A549 (cell line): ENCODE measurements around the gene BAHCC1. TPM values are rescaled to one million over a fixed set of nuclear protein-coding genes. Genes with fewer than 3 reads are reported as not detected.

Experiments used
- ATAC-seq, 2 experiments: fragments of 200-7000 bp in 1 of 2; fragments of >200 bp in 1 of 2; cut with Nextera tagmentation in 1 of 2; cut with Tn5 transposase in 1 of 2; 3 replicates each; pipeline versions ENCODE4 v1.8.0 to v1.9.1; 2018 to 2020; ENCODE audit warnings: mild to moderate bottlenecking in 1 of 2, moderate library complexity in 1 of 2
- CTCF ChIA-PET: fragments of 300-600 bp; sonication (Branson Sonifier 250); formaldehyde crosslinking; extraction: SDS; loops from one replicate; lab custom pipeline; 2021; ENCODE audit warnings: antibody characterized with exemption, inconsistent platforms; lab: Yijun Ruan, JAX
- POLR2A ChIA-PET: fragments of 350-600 bp; formaldehyde crosslinking; extraction: SDS; loops from one replicate; lab custom pipeline; 2021; ENCODE audit warnings: antibody characterized with exemption, inconsistent platforms; lab: Yijun Ruan, JAX
- DNase-seq, 2 experiments: peaks; one replicate each; pipeline versions ENCODE4 v3.0.0 to v3.0.0-alpha.2; 2011 to 2016; ENCODE audit warnings: low read depth in 1 of 2, low spot score in 1 of 2
- FAIRE-seq: peaks from 2 replicates; lab custom pipeline; 2011; peaks lifted over from hg19 to GRCh38; lab: Jason Lieb, UNC
- H3K27ac ChIP-seq, 2 experiments: fragments of >200 bp; sonication (Bioruptor Twin); formaldehyde crosslinking; 3 replicates each; pipeline ENCODE4 v1.5.1; 2016 to 2017
- H3K4me1 ChIP-seq: fragments of >200 bp; sonication (Bioruptor Twin); formaldehyde crosslinking; 3 replicates; pipeline ENCODE4 v1.6.1; 2016
- H3K4me2 ChIP-seq: fragments of >200 bp; sonication (Bioruptor Twin); formaldehyde crosslinking; 3 replicates; pipeline ENCODE4 v1.6.1; 2016
- H3K4me3 ChIP-seq: fragments of >200 bp; sonication (Bioruptor Twin); formaldehyde crosslinking; 3 replicates; pipeline ENCODE4 v1.5.1; 2016
- H3K9me3 ChIP-seq: fragments of >200 bp; sonication (Bioruptor Twin); formaldehyde crosslinking; 3 replicates; pipeline ENCODE4 v1.6.1; 2016
- CBX8 ChIP-seq: fragments of 200-600 bp; sonication (generic); IDR thresholded peaks from 2 replicates; pipeline ENCODE4 v1.6.1; 2016
- CEBPB ChIP-seq, 2 experiments: fragments of >200 bp in 1 of 2; sonication (Bioruptor Twin) in 1 of 2; formaldehyde crosslinking in 1 of 2; IDR thresholded peaks; 2 replicates each; pipeline ENCODE4 v1.6.1; 2012 to 2016
- CHD2 ChIP-seq: fragments of 150-350 bp; IDR thresholded peaks from 2 replicates; pipeline ENCODE4 v1.6.1; 2014; ENCODE audit warnings: low read length; ENCODE audit not compliant: partially characterized antibody
- ESRRA ChIP-seq: fragments of 150-350 bp; IDR thresholded peaks from 2 replicates; pipeline ENCODE4 v1.6.1; 2014; ENCODE audit warnings: mild to moderate bottlenecking, low read length, borderline replicate concordance
- FOSB ChIP-seq: fragments of 250-450 bp; sonication (Bioruptor Pico); IDR thresholded peaks from 2 replicates; pipeline ENCODE4 v1.5.0; 2020; ENCODE audit warnings: mild to moderate bottlenecking, moderate library complexity
- GATA3 ChIP-seq: IDR thresholded peaks from 2 replicates; pipeline ENCODE4 v1.6.1; 2012; ENCODE audit warnings: borderline replicate concordance
- HOXB13 ChIP-seq: fragments of 250-450 bp; sonication (Bioruptor Pico); IDR thresholded peaks from 2 replicates; pipeline ENCODE4 v1.5.0; 2020; ENCODE audit warnings: low read depth, mild to moderate bottlenecking, moderate library complexity
- MAZ ChIP-seq: fragments of 150-350 bp; IDR thresholded peaks from 2 replicates; pipeline ENCODE4 v1.6.1; 2014; ENCODE audit warnings: antibody characterized with exemption, low read depth, low read length, borderline replicate concordance
- MYC ChIP-seq: IDR thresholded peaks from 2 replicates; pipeline ENCODE4 v1.6.1; 2012; ENCODE audit warnings: mild to moderate bottlenecking, inconsistent platforms, low read length, improper control_type of control experiment, borderline replicate concordance
- NR3C1 ChIP-seq: fragments of >200 bp; sonication (Bioruptor Twin); formaldehyde crosslinking; IDR thresholded peaks from 3 replicates; pipeline ENCODE4 v1.6.1; 2017
- POLR2AphosphoS2 ChIP-seq: conservative IDR thresholded peaks from 2 replicates; pipeline ENCODE4 v1.6.1; 2012; ENCODE audit warnings: low read length, improper control_type of control experiment, inconsistent platforms
- RNF2 ChIP-seq: fragments of 200-600 bp; sonication (generic); IDR thresholded peaks from 2 replicates; pipeline ENCODE4 v1.6.1; 2016; ENCODE audit warnings: low read depth, mild to moderate bottlenecking, antibody characterized with exemption, moderate library complexity, borderline replicate concordance
- TP53 ChIP-seq: fragments of 250-450 bp; sonication (Bioruptor Pico); IDR thresholded peaks from 2 replicates; pipeline ENCODE4 v1.5.0; 2021; ENCODE audit warnings: mild to moderate bottlenecking, moderate library complexity
- ZC3H11A ChIP-seq: fragments of 450-650 bp; IDR thresholded peaks from 2 replicates; pipeline ENCODE4 v1.6.1; 2014; ENCODE audit warnings: antibody characterized with exemption, mild to moderate bottlenecking
- ZFP36 ChIP-seq: fragments of 450-650 bp; IDR thresholded peaks from 2 replicates; pipeline ENCODE4 v1.6.1; 2014; ENCODE audit warnings: borderline replicate concordance; ENCODE audit not compliant: partially characterized antibody
- ZNF302 ChIP-seq: fragments of 250-450 bp; sonication (Bioruptor Pico); IDR thresholded peaks from 2 replicates; pipeline ENCODE4 v1.9.0; 2021; ENCODE audit warnings: inconsistent platforms, mild to moderate bottlenecking, moderate library complexity
- WGBS: methylation state at CpG from one replicate; pipeline ENCODE4 v1.1.6; 2017; ENCODE audit errors: missing lambda C conversion rate; 5-methylcytosine and 5-hydroxymethylcytosine counted together
- polyA plus RNA-seq, 4 experiments: library from polyadenylated mRNA; depleted of rRNA in 3 of 4; stranded (reverse); fragments of >200 nt; fragmentation: RNase III in 1 of 4; extraction: RNeasy Plus Mini Kit Qiagen cat#74134 plus additional on column Dnase treatment in 1 of 4; gene quantifications; 2 replicates in 3 of 4; 3 replicates in 1 of 4; pipeline ENCODE4 v1.2.3, GENCODE V29; 2011 to 2017
- TF ChIP-seq, protein P1 (sequence below): IDR thresholded peaks from 2 replicates; pipeline ENCODE4 v1.6.1; 2012
- TF ChIP-seq, protein P2 (sequence below): IDR thresholded peaks from 2 replicates; pipeline ENCODE4 v1.6.1; 2012; ENCODE audit warnings: low read depth, borderline replicate concordance
- TF ChIP-seq, protein P3 (sequence below): fragments of 200-600 bp; sonication (generic); IDR thresholded peaks from 2 replicates; pipeline ENCODE4 v1.6.1; 2016; ENCODE audit warnings: antibody characterized with exemption, mild to moderate bottlenecking, moderate library complexity

BAHCC1 gene
- polyA plus RNA-seq, 2 of the 4 experiments (the other 2 are of a cell fraction) = 2.6 to 5.8 TPM

DNA sequence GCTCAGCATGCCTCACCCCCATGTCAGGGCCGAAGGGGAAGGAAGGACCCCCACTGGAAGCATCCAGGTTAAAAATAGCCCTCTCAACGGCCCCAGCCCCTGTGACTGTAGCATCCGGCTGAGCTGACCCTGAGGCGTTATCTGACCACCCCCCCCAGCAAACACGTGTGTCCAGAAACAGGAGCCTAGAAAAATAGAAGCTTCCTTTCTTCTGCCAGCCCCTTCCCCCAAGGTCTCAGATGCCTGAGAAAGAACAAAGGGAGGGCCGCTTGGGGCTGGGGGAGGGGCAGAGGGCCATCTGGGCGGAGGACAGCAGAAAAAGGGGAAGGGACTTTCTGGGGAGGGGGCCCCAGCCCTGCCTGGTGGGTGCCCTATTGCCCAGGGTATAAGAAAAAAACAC lies 61.5 kb downstream of the BAHCC1 start (continued):
- TF ChIP-seq, protein P1, sequence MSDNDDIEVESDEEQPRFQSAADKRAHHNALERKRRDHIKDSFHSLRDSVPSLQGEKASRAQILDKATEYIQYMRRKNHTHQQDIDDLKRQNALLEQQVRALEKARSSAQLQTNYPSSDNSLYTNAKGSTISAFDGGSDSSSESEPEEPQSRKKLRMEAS = no peak
- no peak for TF ChIP-seq CEBPB (IDR thresholded peaks at IDR 0.05)

DNA sequence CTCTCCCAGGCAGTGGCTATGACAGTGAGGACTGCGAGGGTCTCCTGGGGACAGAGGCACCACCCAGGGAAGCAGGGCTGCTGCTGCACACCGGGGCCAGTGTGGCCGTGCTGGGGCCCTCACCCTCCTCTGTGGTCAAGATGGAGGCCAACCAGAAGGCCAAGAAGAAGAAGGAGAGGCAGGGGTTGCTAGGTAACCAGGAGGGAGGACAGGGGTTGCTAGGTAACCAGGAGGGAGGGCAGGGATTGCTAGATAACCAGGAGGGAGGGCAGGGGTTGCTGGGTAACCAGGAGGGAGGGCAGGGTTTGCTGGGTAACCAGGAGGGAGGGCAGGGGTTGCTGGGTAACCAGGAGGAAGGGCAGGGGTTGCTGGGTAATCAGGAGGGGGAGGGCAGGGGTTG lies 62.1 kb downstream of the BAHCC1 start:
- POLR2A ChIA-PET = no interaction called here
- Histone ChIP-seq H3K27ac (no peak overlapping the region), H3K9me3 (no peaks in the 10 kb centered on the region), H3K4me3 (no peak overlapping the region), H3K4me2 (no peak overlapping the region), H3K4me1 (no peaks in the 10 kb centered on the region)
- ATAC-seq (no peak), DNase-seq (no peak), FAIRE-seq (no peak)
- WGBS = 98% methylated on average over 3 of the region's 3 CpGs
- CTCF ChIA-PET = interaction anchor here (0.5 to 3.0 kb wide), 4 partner anchors 17 to 55 kb away, joined by 3 to 20 read pairs (median 4); no protein-coding TSS in a partner anchor
- TF ChIP-seq RNF2 (no peak), TP53 (no peak), FOSB (CRISPR knock-in tag) (no peak), CEBPB (IDR thresholded peaks at IDR 0.05) (no peak), ZC3H11A (no peak), POLR2AphosphoS2 (no peak), MYC (no peak), GATA3 (no peak), ESRRA (no peak), ZFP36 (no peak)
- TF ChIP-seq, protein P2, sequence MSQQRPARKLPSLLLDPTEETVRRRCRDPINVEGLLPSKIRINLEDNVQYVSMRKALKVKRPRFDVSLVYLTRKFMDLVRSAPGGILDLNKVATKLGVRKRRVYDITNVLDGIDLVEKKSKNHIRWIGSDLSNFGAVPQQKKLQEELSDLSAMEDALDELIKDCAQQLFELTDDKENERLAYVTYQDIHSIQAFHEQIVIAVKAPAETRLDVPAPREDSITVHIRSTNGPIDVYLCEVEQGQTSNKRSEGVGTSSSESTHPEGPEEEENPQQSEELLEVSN = no peak
- TF ChIP-seq, protein P1 = no peak

DNA sequence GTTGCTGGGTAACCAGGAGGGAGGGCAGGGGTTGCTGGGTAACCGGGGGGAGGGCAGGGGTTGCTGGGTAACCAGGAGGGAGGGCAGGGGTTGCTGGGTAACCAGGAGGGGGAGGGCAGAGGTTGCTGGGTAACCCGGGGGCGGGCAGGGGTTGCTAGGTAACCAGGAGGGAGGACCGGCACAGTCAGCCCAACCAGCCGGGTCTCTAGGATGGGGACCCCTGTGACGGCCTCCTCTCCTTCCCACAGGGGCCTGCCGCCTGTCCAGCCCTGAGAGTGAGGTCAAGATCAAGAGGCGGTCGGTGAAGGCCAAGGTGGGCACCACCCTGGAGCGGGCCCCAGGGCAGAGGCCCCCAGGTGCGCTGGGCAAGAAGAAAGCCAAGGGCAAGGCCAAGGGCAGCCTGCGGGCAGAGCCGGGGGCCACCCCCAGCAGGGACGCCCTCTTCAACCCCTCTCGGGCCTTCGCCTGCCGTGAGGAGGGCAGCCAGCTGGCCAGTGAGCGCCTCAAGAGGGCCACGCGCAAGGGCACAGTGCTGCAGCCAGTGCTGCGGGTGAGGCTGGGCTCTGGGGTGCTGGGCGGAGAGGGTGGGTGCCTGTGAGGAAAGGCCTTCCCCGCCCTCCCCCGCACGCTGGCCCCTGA lies 62.8 kb downstream of the BAHCC1 start:
- H3K27ac ChIP-seq = no peak overlapping the region
- TF ChIP-seq NR3C1 = no peak
- no peak for TF ChIP-seq CHD2
- no peak for TF ChIP-seq ZNF302 (CRISPR knock-in tag)
- TF ChIP-seq ZFP36 = no peak
- TF ChIP-seq CBX8 = no peak
- no peak for TF ChIP-seq HOXB13
- no peak for TF ChIP-seq MAZ
- TF ChIP-seq, protein P3, sequence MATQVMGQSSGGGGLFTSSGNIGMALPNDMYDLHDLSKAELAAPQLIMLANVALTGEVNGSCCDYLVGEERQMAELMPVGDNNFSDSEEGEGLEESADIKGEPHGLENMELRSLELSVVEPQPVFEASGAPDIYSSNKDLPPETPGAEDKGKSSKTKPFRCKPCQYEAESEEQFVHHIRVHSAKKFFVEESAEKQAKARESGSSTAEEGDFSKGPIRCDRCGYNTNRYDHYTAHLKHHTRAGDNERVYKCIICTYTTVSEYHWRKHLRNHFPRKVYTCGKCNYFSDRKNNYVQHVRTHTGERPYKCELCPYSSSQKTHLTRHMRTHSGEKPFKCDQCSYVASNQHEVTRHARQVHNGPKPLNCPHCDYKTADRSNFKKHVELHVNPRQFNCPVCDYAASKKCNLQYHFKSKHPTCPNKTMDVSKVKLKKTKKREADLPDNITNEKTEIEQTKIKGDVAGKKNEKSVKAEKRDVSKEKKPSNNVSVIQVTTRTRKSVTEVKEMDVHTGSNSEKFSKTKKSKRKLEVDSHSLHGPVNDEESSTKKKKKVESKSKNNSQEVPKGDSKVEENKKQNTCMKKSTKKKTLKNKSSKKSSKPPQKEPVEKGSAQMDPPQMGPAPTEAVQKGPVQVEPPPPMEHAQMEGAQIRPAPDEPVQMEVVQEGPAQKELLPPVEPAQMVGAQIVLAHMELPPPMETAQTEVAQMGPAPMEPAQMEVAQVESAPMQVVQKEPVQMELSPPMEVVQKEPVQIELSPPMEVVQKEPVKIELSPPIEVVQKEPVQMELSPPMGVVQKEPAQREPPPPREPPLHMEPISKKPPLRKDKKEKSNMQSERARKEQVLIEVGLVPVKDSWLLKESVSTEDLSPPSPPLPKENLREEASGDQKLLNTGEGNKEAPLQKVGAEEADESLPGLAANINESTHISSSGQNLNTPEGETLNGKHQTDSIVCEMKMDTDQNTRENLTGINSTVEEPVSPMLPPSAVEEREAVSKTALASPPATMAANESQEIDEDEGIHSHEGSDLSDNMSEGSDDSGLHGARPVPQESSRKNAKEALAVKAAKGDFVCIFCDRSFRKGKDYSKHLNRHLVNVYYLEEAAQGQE = no peak
- FAIRE-seq (no peak), ATAC-seq (peak in 1 of 2 experiments; percentile 3; a peak in 1 of 6 replicates), DNase-seq (no peak)
- no peak overlapping the region for H3K4me3 ChIP-seq
- no peak overlapping the region for H3K4me2 ChIP-seq
- 93% methylated on average over 18 of the region's 25 CpGs for WGBS
- no peaks in the 10 kb centered on the region for H3K4me1 ChIP-seq
- ChIA-PET CTCF (interaction anchor here (1.4 to 4.7 kb wide), 3 partner anchors 13 to 27 kb away, joined by 3 to 36 read pairs (median 27); no protein-coding TSS in a partner anchor), POLR2A (no interaction called here)
- no peaks in the 10 kb centered on the region for H3K9me3 ChIP-seq
